GM12873 (cell line): ENCODE measurements around the gene SLC6A2.

ENCODE experiments used
- CTCF ChIP-seq: IDR thresholded peaks from 2 replicates; pipeline ENCODE4 v1.5.1; 2012; ENCODE audit warnings: low read depth, mild to moderate bottlenecking, moderate library complexity, low read length, control low read depth; ENCODE audit not compliant: insufficient read depth; ENCODE audit errors: missing control alignments

Gene SLC6A2

GRCh38 chr16:55682086-55682485 is 26.3 kb downstream of the SLC6A2 start:
- no peak for TF ChIP-seq CTCF

DNA sequence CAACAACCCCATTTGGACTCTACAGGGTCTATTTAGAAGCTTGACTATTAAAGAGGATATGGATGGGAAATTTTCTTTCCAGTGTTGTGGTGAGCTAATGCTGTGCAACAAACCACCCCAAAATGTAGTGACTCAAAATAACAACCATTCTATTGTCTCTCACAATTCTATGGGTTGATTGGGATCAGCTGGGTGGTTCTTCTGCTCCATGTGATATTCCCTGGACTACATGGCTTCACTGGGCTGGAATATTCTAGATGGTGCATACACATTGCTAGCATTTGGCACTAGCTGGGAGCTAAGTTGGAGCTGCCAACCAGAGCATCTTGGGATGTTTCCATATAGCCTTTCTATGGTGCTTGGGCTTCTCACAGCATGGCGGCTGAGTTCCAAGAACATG is 30.2 kb downstream of the SLC6A2 start:
- no peak for TF ChIP-seq CTCF

DNA sequence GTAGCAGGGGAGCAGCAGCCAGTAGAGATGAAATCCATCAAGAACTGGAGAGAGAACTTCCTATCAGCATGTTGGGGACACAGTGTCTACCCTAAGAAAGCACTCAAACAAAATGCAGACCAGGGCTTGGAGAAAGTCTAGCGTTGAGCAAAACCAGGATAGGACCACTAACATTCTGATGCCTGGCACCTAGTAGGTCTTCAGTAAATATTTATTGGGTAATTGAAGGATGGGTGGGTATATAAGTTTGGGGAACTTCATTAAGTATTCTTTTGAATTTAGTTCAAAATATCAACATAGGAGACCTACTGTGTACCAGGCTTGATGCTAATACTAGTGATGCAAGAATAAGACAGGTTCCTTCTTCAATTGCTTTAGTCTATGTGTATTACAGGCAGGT is 30.9 kb downstream of the SLC6A2 start:
- no peak for TF ChIP-seq CTCF

- no peak for TF ChIP-seq CTCF
Observed at GRCh38 chr16:55687802-55688201, 32.0 kb downstream of the SLC6A2 start.

DNA sequence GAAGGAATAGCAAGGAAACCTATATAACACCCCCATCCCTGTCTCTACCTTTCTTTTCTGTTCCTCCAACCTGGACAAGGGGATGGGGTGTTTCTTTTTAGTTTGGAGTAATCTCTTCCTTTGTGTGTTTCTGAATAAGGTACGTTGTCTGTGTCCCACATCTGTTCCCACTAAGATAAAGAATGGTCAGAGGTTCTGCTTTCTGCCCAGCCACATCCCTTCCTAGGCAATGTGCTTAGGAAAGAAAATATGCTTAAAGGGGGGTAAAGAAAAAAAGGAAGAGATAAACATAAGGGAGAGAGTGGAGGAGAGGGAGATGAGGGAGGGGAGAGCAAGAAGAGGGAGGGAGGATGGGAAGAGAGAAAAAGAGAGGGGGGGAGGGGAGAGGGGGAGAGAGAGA is 35.1 kb downstream of the SLC6A2 start:
- TF ChIP-seq CTCF = no peak

DNA sequence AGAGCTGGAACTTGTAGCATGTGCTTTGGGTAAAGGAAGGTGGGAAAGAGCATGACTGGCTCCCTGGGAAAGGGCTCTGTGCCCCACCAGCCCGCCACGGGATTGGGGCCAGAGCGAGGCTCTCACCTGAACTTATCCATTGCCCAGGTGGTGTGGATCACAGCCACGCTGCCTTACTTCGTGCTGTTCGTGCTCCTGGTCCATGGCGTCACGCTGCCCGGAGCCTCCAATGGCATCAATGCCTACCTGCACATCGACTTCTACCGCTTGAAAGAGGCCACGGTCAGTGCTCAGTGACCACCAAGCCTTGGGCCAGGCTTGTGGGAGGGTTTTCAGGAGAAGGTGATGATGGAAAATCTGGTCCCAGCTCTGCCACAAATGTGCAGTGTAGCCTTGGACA is 36.0 kb downstream of the SLC6A2 start:
- no peak for TF ChIP-seq CTCF

DNA sequence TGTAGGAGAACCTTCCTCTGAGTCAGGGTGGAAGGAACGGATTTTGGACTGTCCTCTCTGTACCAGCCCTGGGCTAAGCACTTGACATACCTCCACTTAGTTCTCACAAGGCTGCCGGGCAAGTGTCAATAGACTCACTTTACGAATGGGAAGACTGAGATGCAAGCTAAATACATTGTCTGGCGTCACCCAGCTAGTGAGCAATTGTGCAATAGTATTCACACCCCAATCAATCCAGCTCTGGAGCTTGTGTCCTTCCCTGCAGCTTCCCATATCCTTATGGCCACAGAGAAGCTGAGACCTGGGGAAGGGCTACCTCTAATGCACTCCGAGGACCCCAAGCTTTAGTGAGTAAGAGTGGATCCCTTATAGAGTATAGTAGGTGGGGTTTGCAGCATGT is 39.8 kb downstream of the SLC6A2 start:
- no peak for TF ChIP-seq CTCF

GRCh38 chr16:55697867-55698266 is 42.1 kb downstream of the SLC6A2 start:
- TF ChIP-seq CTCF = no peak
